ENCODE results near the gene TRAF3. TPM values are rescaled to one million over a fixed set of nuclear protein-coding genes. Genes with fewer than 3 reads are reported as not detected.
"Not testable (repeated sequence)": the region's sequence is repeated elsewhere in the genome, so short reads cannot be mapped to it uniquely, and the experiment has no call there.

The TRAF3 gene
- total RNA-seq, 1 donor from 2014 or later: 5.7 TPM

DNA sequence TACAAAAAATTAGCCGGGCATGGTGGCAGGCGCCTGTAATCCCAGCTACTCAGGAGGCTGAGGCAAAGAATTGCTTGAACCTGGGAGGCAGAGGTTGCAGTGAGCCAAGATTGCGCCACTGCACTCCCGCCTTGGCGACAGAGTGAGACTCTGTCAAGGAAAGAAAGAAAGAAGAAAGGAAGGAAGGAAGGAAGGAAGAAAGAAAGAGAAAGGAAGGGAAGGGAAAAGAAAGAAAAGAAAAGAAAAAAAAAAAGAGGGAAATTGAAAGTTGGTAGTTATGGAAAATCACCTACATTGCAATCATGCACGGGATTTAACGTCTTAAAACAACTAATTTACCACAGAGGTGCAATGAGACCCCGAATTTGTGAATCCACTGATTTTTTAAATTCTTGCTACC lies 11.5 kb upstream of the TRAF3 start:
- H3K36me3 ChIP-seq (ENCODE audit: control insufficient read depth in 3 of 3, insufficient read depth in 3 of 3, low read length in 3 of 3); H3K4me3 ChIP-seq (ENCODE audit: low read length in 3 of 3); H3K9ac ChIP-seq (ENCODE audit: low read depth in 1 of 3, low read length in 3 of 3); H3K9me3 ChIP-seq (ENCODE audit: control insufficient read depth in 3 of 3, low read length in 3 of 3); H3K4me1 ChIP-seq (ENCODE audit: control insufficient read depth in 3 of 3, insufficient read depth in 3 of 3, low read length in 3 of 3); H3K27ac ChIP-seq (ENCODE audit: low read depth, low read length): not testable (repeated sequence)
- H3K27me3 ChIP-seq (ENCODE audit: control insufficient read depth in 3 of 3, insufficient read depth in 3 of 3, low read length in 3 of 3): peaks cover 8 to 17% (median 10%) of the 10 kb centered on the region in 3 donors

DNA sequence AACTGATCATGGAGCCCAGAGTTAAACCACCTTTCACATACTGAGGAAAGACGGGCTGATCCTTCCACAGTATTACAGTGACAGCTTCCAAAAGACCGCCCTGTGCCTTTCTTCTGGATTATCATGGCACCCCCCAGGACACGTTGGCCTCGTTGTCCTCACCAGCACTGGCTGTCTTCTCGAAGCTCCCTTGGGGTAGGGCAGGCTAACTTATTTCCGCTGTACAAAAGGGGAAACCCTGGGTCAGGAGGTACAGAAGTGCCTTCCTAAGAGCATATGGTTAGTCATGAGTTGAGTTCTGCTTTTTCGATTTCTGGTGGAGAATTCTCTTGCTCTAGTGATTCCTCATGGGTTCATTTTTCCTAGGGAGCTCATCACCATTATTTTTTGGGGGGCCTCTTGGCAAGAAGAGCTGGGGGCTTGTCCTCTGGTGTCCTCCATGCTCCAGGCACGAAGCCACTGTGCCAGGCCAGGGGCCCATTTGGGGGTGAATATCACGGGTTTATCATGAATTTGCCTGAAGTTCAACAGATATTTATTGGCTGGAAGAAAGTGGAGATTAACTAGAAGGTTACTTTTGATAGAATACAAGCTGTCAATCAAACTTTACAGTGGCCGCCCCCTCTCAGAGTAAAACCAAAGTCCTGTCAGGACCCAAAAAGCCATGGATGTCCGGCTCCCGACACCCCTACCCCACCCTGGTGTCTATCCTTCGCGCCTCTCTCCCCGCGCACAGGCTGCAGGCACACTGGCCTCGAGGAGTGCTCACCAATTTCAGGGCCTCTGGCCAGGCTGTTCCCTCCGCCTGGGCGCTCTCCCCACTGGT lies 8.8 kb upstream of the TRAF3 start:
- peak overlapping the region; percentile 36 for H3K27ac ChIP-seq (ENCODE audit: low read depth, low read length)

DNA sequence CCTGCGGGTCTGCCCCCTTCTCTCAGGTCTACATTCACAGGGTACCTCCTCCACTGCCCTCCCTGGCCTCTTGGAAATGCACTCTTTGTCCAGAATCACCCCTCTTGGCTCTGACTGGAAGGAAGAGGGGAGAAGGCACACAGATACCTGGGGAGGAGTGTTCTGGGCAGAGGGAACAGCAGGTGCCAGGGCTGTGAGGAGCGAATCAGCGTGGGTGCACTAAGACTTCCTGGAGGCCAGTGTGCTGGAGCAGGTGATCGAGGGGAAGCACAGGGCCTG lies 8.3 kb upstream of the TRAF3 start:
- Histone ChIP-seq H3K27ac (ENCODE audit: low read depth, low read length) (no peak overlapping the region), H3K27me3 (ENCODE audit: control insufficient read depth in 3 of 3, insufficient read depth in 3 of 3, low read length in 3 of 3) (peaks cover 0 to 7% (median 3%) of the 10 kb centered on the region in 3 donors), H3K9me3 (ENCODE audit: control insufficient read depth in 3 of 3, low read length in 3 of 3) (no peaks in the 10 kb centered on the region), H3K4me3 (ENCODE audit: low read length in 3 of 3) (no peak overlapping the region), H3K36me3 (ENCODE audit: control insufficient read depth in 3 of 3, insufficient read depth in 3 of 3, low read length in 3 of 3) (no peaks in the 10 kb centered on the region), H3K4me1 (ENCODE audit: control insufficient read depth in 3 of 3, insufficient read depth in 3 of 3, low read length in 3 of 3) (no peaks in the 10 kb centered on the region), H3K9ac (ENCODE audit: low read depth in 1 of 3, low read length in 3 of 3) (no peak overlapping the region)

More for the DNA sequence above, 8.8 kb upstream of the TRAF3 start:
- Histone ChIP-seq H3K4me3 (ENCODE audit: low read length in 3 of 3) (no peak overlapping the region), H3K9me3 (ENCODE audit: control insufficient read depth in 3 of 3, low read length in 3 of 3) (no peaks in the 10 kb centered on the region), H3K4me1 (ENCODE audit: control insufficient read depth in 3 of 3, insufficient read depth in 3 of 3, low read length in 3 of 3) (no peaks in the 10 kb centered on the region), H3K9ac (ENCODE audit: low read depth in 1 of 3, low read length in 3 of 3) (no peak overlapping the region), H3K27me3 (ENCODE audit: control insufficient read depth in 3 of 3, insufficient read depth in 3 of 3, low read length in 3 of 3) (peaks cover 0 to 7% (median 3%) of the 10 kb centered on the region in 3 donors), H3K36me3 (ENCODE audit: control insufficient read depth in 3 of 3, insufficient read depth in 3 of 3, low read length in 3 of 3) (no peaks in the 10 kb centered on the region)

DNA sequence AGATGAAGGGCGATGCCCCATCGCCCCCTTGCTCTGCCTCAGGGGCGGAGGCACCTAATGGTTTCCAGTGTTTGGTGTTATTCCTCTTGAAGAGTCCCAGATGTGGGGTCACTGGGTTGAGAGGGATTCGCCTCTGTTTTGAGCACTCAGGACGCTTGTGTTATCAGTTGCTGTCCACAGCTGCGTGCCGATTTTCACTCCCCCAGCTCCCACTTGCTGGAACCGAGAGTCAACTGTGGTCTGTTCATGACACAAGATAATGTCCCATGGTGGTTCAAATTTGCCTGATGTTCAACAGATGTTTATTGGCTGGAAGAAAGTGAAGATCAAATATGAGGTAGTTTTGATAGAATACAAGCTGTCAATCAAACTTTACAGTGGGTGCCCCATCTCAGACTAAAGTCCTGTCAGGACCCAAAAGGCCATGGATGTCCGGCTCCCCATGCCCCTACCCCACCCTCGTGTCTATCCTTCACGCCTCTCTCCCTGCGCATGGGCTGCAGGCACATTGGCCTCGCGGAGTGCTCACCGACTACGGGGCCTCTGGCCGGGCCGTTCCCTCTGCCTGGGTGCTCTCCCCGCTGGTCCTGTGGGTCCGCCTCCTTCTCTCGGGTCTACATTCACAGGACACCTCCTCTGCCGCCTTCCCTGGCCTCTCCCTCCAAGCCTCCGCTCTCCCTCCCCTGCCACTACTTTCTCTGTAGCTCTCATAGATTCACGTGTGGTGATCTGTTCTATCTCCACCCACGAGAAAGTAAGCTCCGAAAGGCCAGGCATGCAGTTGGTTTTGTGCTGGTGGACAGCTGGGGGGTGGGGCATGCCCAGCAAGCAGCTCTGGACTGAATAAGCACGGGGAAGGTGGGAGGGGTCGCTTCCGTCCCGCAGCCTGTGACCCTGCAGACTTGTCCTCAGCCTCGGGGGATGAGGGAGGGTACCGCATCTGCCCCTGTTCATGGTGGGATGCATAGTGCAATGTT lies 6.8 kb upstream of the TRAF3 start:
- Histone ChIP-seq H3K4me3 (ENCODE audit: low read length in 3 of 3) (no peak overlapping the region), H3K36me3 (ENCODE audit: control insufficient read depth in 3 of 3, insufficient read depth in 3 of 3, low read length in 3 of 3) (no peaks in the 10 kb centered on the region), H3K9me3 (ENCODE audit: control insufficient read depth in 3 of 3, low read length in 3 of 3) (no peaks in the 10 kb centered on the region), H3K27me3 (ENCODE audit: control insufficient read depth in 3 of 3, insufficient read depth in 3 of 3, low read length in 3 of 3) (peaks cover 0 to 7% (median 0%) of the 10 kb centered on the region in 3 donors), H3K27ac (ENCODE audit: low read depth, low read length) (no peak overlapping the region), H3K9ac (ENCODE audit: low read depth in 1 of 3, low read length in 3 of 3) (no peak overlapping the region), H3K4me1 (ENCODE audit: control insufficient read depth in 3 of 3, insufficient read depth in 3 of 3, low read length in 3 of 3) (no peaks in the 10 kb centered on the region)

DNA sequence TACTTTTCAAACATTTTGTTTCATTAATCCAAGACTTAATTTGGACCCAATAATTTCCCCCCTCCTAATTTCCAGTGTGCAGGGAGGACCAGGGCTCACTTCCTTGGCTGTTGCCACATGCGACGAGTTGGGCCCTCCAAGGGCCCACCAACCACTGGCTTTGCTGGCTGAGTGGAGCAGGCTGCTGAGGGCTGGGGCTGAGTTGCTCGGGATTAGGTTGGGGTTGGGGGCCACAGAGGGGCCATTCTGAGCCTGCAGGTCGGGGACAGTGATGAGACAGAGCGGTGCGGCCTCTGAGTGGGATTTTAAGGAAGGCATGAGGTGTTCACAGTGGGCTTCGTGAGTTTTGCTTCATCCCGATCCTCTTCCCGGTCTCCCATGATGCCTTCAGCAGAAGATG lies 6.1 kb upstream of the TRAF3 start:
- Histone ChIP-seq H3K9ac (ENCODE audit: low read depth in 1 of 3, low read length in 3 of 3) (no peak overlapping the region), H3K9me3 (ENCODE audit: control insufficient read depth in 3 of 3, low read length in 3 of 3) (no peaks in the 10 kb centered on the region), H3K4me1 (ENCODE audit: control insufficient read depth in 3 of 3, insufficient read depth in 3 of 3, low read length in 3 of 3) (no peaks in the 10 kb centered on the region), H3K27me3 (ENCODE audit: control insufficient read depth in 3 of 3, insufficient read depth in 3 of 3, low read length in 3 of 3) (peaks cover 0 to 7% (median 0%) of the 10 kb centered on the region in 3 donors), H3K4me3 (ENCODE audit: low read length in 3 of 3) (no peak overlapping the region), H3K36me3 (ENCODE audit: control insufficient read depth in 3 of 3, insufficient read depth in 3 of 3, low read length in 3 of 3) (no peaks in the 10 kb centered on the region), H3K27ac (ENCODE audit: low read depth, low read length) (no peak overlapping the region)

DNA sequence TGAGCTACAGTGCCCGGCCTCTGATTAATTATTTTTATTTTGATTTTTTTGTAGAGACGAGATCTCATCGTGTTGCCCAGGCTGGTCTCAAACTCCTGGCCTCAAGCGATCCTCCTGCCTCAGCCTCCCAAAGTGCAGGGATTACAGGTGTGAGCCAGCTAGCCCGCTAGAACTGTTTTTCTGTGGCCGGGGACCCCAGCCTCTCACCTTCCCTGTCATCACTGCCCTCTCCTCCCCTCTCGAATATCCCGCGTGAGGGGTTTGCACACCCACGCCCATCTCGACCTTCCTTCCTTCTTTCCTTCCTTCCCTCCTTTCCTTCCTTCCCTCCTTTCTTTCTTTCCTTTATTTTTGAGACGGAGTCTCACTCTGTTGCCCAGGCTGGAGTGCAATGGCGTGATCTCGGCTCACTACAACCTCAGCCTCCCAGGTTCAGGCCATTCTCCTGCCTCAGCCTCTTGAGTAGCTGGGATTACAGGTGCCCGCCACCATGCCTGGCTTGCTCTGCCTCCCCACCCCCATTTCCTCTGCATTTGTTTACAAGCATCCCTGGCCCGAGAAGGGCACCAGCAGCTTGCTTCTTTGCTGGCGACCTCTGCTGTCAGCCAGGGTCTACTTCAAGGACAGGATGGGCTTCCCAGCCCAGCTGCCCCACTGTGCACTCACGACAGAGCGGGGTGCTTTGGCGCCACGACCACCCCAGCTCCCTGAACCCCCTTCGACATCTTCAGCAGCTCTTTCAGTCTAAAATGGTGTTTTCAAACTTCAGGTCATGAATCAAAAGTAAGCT lies 4.3 kb upstream of the TRAF3 start:
- no peak overlapping the region for H3K4me3 ChIP-seq (ENCODE audit: low read length in 3 of 3)
- H3K27ac ChIP-seq (ENCODE audit: low read depth, low read length): no peak overlapping the region
- no peak overlapping the region for H3K9ac ChIP-seq (ENCODE audit: low read depth in 1 of 3, low read length in 3 of 3)
- no peaks in the 10 kb centered on the region for H3K36me3 ChIP-seq (ENCODE audit: control insufficient read depth in 3 of 3, insufficient read depth in 3 of 3, low read length in 3 of 3)
- H3K27me3 ChIP-seq (ENCODE audit: control insufficient read depth in 3 of 3, insufficient read depth in 3 of 3, low read length in 3 of 3): peaks cover 0 to 2% (median 0%) of the 10 kb centered on the region in 3 donors
- no peaks in the 10 kb centered on the region for H3K9me3 ChIP-seq (ENCODE audit: control insufficient read depth in 3 of 3, low read length in 3 of 3)
- H3K4me1 ChIP-seq (ENCODE audit: control insufficient read depth in 3 of 3, insufficient read depth in 3 of 3, low read length in 3 of 3): peaks cover 0 to 4% (median 0%) of the 10 kb centered on the region in 3 donors

DNA sequence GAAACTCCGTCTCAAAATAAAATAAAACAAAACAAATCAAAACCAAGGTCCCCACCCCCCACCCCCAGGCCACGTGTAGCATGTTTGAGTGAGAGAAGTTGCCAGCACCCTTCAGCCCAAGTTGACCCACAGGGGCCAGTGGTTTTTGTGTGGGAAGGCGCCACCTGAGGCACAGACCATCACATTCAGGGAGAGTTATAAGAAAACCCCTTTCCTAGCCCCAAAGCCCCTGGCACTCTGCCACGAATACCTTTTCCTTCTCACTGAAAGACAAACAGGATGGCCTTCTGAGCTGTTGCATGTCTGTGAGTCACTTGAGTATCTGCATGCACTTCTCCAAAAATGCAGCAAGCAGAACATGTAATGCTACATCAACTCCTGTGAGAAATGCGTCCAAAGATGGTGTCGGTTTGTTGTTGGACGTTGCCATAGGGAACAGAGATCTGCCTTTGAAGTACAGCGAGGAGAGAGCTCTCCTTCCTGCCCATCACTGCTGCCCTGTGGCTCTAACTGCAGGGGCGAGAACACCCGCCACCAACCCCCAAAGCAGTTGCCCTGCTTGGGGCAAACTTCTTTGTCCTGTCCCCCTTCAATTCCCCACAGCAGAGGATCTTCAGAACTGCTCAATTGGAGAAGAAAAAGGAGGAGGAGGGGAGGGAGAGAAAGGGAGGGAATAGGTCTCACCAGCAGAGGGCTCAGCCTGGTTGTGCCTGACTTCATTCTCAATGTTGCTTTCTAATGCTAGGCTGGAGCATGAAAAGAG lies 2.7 kb upstream of the TRAF3 start:
- Histone ChIP-seq H3K36me3 (ENCODE audit: control insufficient read depth in 3 of 3, insufficient read depth in 3 of 3, low read length in 3 of 3) (no peaks in the 10 kb centered on the region), H3K4me3 (ENCODE audit: low read length in 3 of 3) (no peak overlapping the region), H3K27me3 (ENCODE audit: control insufficient read depth in 3 of 3, insufficient read depth in 3 of 3, low read length in 3 of 3) (no peaks in the 10 kb centered on the region), H3K9ac (ENCODE audit: low read depth in 1 of 3, low read length in 3 of 3) (no peak overlapping the region), H3K27ac (ENCODE audit: low read depth, low read length) (no peak overlapping the region), H3K9me3 (ENCODE audit: control insufficient read depth in 3 of 3, low read length in 3 of 3) (no peaks in the 10 kb centered on the region), H3K4me1 (ENCODE audit: control insufficient read depth in 3 of 3, insufficient read depth in 3 of 3, low read length in 3 of 3) (peaks cover 0 to 11% (median 8%) of the 10 kb centered on the region in 3 donors)

DNA sequence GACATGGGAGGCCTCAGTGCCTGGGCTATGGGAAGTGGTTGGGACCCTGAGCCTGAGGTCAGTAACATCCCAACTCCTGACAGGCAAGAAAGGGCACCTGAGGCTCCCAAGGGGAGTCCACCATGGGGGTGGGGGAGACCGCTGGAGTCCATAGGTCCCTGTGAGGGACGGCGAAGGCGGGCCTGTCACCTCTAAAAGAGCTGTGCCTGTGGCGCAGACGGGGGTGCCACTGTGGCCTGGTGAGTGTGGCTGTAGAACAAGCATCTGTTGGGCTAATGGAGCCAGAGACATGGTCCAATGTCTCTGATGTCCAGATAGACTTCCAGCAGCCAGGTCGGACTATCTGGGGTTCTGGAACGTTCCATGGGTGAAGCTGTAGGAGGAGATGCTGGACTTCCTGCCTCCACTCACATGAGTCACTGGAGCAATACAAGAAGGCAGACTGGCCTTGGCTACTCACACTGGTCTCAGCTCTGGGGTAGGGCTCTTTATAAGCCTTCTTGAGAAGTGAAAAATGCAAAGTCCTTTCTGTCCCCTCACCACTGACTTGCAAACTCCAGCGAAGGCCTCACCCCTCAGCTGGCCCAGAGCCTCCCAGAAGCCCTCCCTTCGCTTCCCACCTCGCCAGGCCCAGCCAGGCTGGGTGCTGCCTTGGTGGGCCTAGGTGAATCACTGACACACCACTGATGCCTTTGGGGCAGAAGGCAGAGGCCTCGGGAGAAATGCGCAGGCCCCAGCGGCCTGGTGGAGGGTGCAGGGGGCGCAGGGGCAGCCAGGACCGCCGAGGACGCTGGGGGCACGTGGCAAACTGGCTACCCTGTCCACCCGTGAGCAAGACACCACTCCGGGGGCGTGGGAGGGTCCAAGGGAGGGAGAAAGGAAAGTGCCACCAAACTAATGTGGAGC lies 1.1 kb upstream of the TRAF3 start:
- peak overlapping the region in 1 of 3 donors; percentile 41 for H3K9ac ChIP-seq (ENCODE audit: low read depth in 1 of 3, low read length in 3 of 3)
- H3K4me1 ChIP-seq (ENCODE audit: control insufficient read depth in 3 of 3, insufficient read depth in 3 of 3, low read length in 3 of 3): peaks cover 0 to 11% (median 8%) of the 10 kb centered on the region in 3 donors
- H3K27ac ChIP-seq (ENCODE audit: low read depth, low read length): peak overlapping the region; percentile 62
- no peak overlapping the region for H3K4me3 ChIP-seq (ENCODE audit: low read length in 3 of 3)
- H3K36me3 ChIP-seq (ENCODE audit: control insufficient read depth in 3 of 3, insufficient read depth in 3 of 3, low read length in 3 of 3): no peaks in the 10 kb centered on the region
- H3K27me3 ChIP-seq (ENCODE audit: control insufficient read depth in 3 of 3, insufficient read depth in 3 of 3, low read length in 3 of 3): no peaks in the 10 kb centered on the region
- H3K9me3 ChIP-seq (ENCODE audit: control insufficient read depth in 3 of 3, low read length in 3 of 3): no peaks in the 10 kb centered on the region

Measured in skeletal muscle tissue (tissue), 4 donors.